ENCODE measurements around the gene PHACTR2. TPM values are rescaled to one million over a fixed set of nuclear protein-coding genes. Genes with fewer than 3 reads are reported as not detected.
A peak's percentile ranks its signal among the peaks of the same experiment; 100 is the strongest.
"Not testable (repeated sequence)": the region's sequence is repeated elsewhere in the genome, so short reads cannot be mapped to it uniquely, and the experiment has no call there.

PHACTR2 gene
- total RNA-seq (10 to 100 TPM; 31.9 to 50.3 (median 36.7) TPM), total RNA-seq (59.0 to 153 (median 82.6) reads per million in 29 experiments)
- 58.1 TPM for total RNA-seq (2013)

GRCh38 chr6:143677891-143678791, at the start of gene PHACTR2:
TSS of gene PHACTR2 (plus strand) at chr6:143677965. CDS start at chr6:143678164, 199 bp downstream.
- H3K4me1 ChIP-seq (ENCODE audit: control insufficient read depth in 1 of 2, extremely low read depth in 1 of 2, insufficient read depth in 2 of 2, low read length in 2 of 2): peaks cover 4 to 8% of the 10 kb centered on the region in 2 experiments
- 11% methylated on average over 61 of the region's 69 CpGs for WGBS (ENCODE audit: insufficient coverage)
- peak within 1 kb of the TSS in 1 of 2 donors; percentile 52 for H3K27ac Mint-ChIP-seq
- ChIA-PET CTCF (no interaction called here), POLR2A (no interaction called here)
- peaks cover 0 to 5% of the 10 kb centered on the region in 2 experiments for H3K27me3 ChIP-seq (replicated peaks in 1 of 2; ENCODE audit: control insufficient read depth in 2 of 2, extremely low read depth in 1 of 2, insufficient read depth in 2 of 2, low read length in 1 of 2)
- peaks cover 0 to 5% of the 10 kb centered on the region in 2 donors for H3K27me3 Mint-ChIP-seq
- peak within 1 kb of the TSS; percentile 48 to 96 for H3K4me3 ChIP-seq (ENCODE audit: control insufficient read depth in 1 of 2, extremely low read depth in 1 of 2, low read length in 1 of 2)
- peaks cover 4 to 19% (median 6%) of the 10 kb centered on the region in 3 donors for H3K9me3 Mint-ChIP-seq
- no peaks in the 10 kb centered on the region for H3K36me3 ChIP-seq (ENCODE audit: control insufficient read depth in 2 of 2, extremely low read depth in 1 of 2, insufficient read depth in 1 of 2, low read length in 1 of 2)
- H3K4me3 Mint-ChIP-seq: peak within 1 kb of the TSS; percentile 78 to 85 (median 79)
- peaks cover 21 to 43% (median 31%) of the 10 kb centered on the region in 3 donors for H3K4me1 Mint-ChIP-seq
- H3K9me3 ChIP-seq: no peaks in the 10 kb centered on the region
- ATAC-seq (replicated peaks in 1 of 4) (peak; percentile 78 to 92 (median 84)), DNase-seq (peak in 33 of 35 experiments; percentile 15 to 68 (median 52))
- no peak within 1 kb of the TSS for H3K27ac ChIP-seq (ENCODE audit: low read length)
- peaks cover 20% of the 10 kb centered on the region for H3K36me3 Mint-ChIP-seq

- Histone ChIP-seq H3K9me3 (no peaks in the 10 kb centered on the region), H3K4me3 (ENCODE audit: control insufficient read depth in 1 of 2, extremely low read depth in 1 of 2, low read length in 1 of 2) (no peak overlapping the region), H3K36me3 (ENCODE audit: control insufficient read depth in 2 of 2, extremely low read depth in 1 of 2, insufficient read depth in 1 of 2, low read length in 1 of 2) (no peaks in the 10 kb centered on the region), H3K27ac (ENCODE audit: low read length) (no peak overlapping the region), H3K27me3 (replicated peaks in 1 of 2; ENCODE audit: control insufficient read depth in 2 of 2, extremely low read depth in 1 of 2, insufficient read depth in 2 of 2, low read length in 1 of 2) (no peaks in the 10 kb centered on the region), H3K4me1 (ENCODE audit: control insufficient read depth in 1 of 2, extremely low read depth in 1 of 2, insufficient read depth in 2 of 2, low read length in 2 of 2) (peaks cover 2 to 3% of the 10 kb centered on the region in 2 experiments)
- ChIA-PET POLR2A (no interaction called here), CTCF (no interaction called here)
- Mint-ChIP-seq H3K36me3 (peaks cover 8% of the 10 kb centered on the region), H3K9me3 (no peaks in the 10 kb centered on the region), H3K27ac (no peak overlapping the region), H3K4me3 (no peak overlapping the region), H3K27me3 (no peaks in the 10 kb centered on the region), H3K4me1 (peaks cover 19 to 45% (median 34%) of the 10 kb centered on the region in 3 donors)
- DNase-seq (no peak), ATAC-seq (replicated peaks in 1 of 4) (no peak)
- 81% methylated on average over 9 of the region's 12 CpGs for WGBS (ENCODE audit: insufficient coverage)
Measured at GRCh38 chr6:143629104-143630080, 48.4 kb upstream of the PHACTR2 start.

- H3K36me3 Mint-ChIP-seq; H3K27me3 ChIP-seq (replicated peaks in 1 of 2; ENCODE audit: control insufficient read depth in 2 of 2, extremely low read depth in 1 of 2, insufficient read depth in 2 of 2, low read length in 1 of 2); H3K4me1 ChIP-seq (ENCODE audit: control insufficient read depth in 1 of 2, extremely low read depth in 1 of 2, insufficient read depth in 2 of 2, low read length in 2 of 2); H3K9me3 ChIP-seq; H3K27ac ChIP-seq (ENCODE audit: low read length); CTCF ChIA-PET; H3K9me3 Mint-ChIP-seq; H3K36me3 ChIP-seq (ENCODE audit: control insufficient read depth in 2 of 2, extremely low read depth in 1 of 2, insufficient read depth in 1 of 2, low read length in 1 of 2); POLR2A ChIA-PET; H3K4me3 Mint-ChIP-seq; H3K27me3 Mint-ChIP-seq; DNase-seq; H3K4me3 ChIP-seq (ENCODE audit: control insufficient read depth in 1 of 2, extremely low read depth in 1 of 2, low read length in 1 of 2); ATAC-seq (replicated peaks in 1 of 4); H3K27ac Mint-ChIP-seq: not testable (repeated sequence)
- no CpG with 5 or more reads among the region's 4 CpGs for WGBS (ENCODE audit: insufficient coverage)
- H3K4me1 Mint-ChIP-seq: peaks cover 8 to 35% (median 27%) of the 10 kb centered on the region in 3 donors
Measured at GRCh38 chr6:143631196-143631595, 46.6 kb upstream of the PHACTR2 start.

GRCh38 chr6:143632894-143633293, 44.9 kb upstream of the PHACTR2 start:
- H3K27me3 ChIP-seq (replicated peaks in 1 of 2; ENCODE audit: control insufficient read depth in 2 of 2, extremely low read depth in 1 of 2, insufficient read depth in 2 of 2, low read length in 1 of 2): no peaks in the 10 kb centered on the region
- no peak overlapping the region for H3K4me3 ChIP-seq (ENCODE audit: control insufficient read depth in 1 of 2, extremely low read depth in 1 of 2, low read length in 1 of 2)
- Mint-ChIP-seq H3K27me3 (no peaks in the 10 kb centered on the region), H3K36me3 (peaks cover 8% of the 10 kb centered on the region), H3K4me1 (peaks cover 8 to 33% (median 26%) of the 10 kb centered on the region in 3 donors), H3K27ac (no peak overlapping the region), H3K9me3 (no peaks in the 10 kb centered on the region), H3K4me3 (no peak overlapping the region)
- no peak overlapping the region for H3K27ac ChIP-seq (ENCODE audit: low read length)
- no peaks in the 10 kb centered on the region for H3K4me1 ChIP-seq (ENCODE audit: control insufficient read depth in 1 of 2, extremely low read depth in 1 of 2, insufficient read depth in 2 of 2, low read length in 2 of 2)
- no peak for ATAC-seq (replicated peaks in 1 of 4)
- no peaks in the 10 kb centered on the region for H3K9me3 ChIP-seq
- DNase-seq: no peak
- ChIA-PET POLR2A (no interaction called here), CTCF (no interaction called here)
- WGBS (ENCODE audit: insufficient coverage): 80% methylated on average over 1 of the region's 4 CpGs
- no peaks in the 10 kb centered on the region for H3K36me3 ChIP-seq (ENCODE audit: control insufficient read depth in 2 of 2, extremely low read depth in 1 of 2, insufficient read depth in 1 of 2, low read length in 1 of 2)

GRCh38 chr6:143634486-143634885, 43.3 kb upstream of the PHACTR2 start:
- no peaks in the 10 kb centered on the region for H3K9me3 Mint-ChIP-seq

GRCh38 chr6:143637691-143638090, 40.1 kb upstream of the PHACTR2 start:
- H3K27ac Mint-ChIP-seq: no peak overlapping the region
- ChIA-PET POLR2A (no interaction called here), CTCF (no interaction called here)
- Histone ChIP-seq H3K9me3 (no peaks in the 10 kb centered on the region), H3K27me3 (replicated peaks in 1 of 2; ENCODE audit: control insufficient read depth in 2 of 2, extremely low read depth in 1 of 2, insufficient read depth in 2 of 2, low read length in 1 of 2) (no peaks in the 10 kb centered on the region), H3K27ac (ENCODE audit: low read length) (no peak overlapping the region), H3K4me1 (ENCODE audit: control insufficient read depth in 1 of 2, extremely low read depth in 1 of 2, insufficient read depth in 2 of 2, low read length in 2 of 2) (no peaks in the 10 kb centered on the region), H3K4me3 (ENCODE audit: control insufficient read depth in 1 of 2, extremely low read depth in 1 of 2, low read length in 1 of 2) (no peak overlapping the region), H3K36me3 (ENCODE audit: control insufficient read depth in 2 of 2, extremely low read depth in 1 of 2, insufficient read depth in 1 of 2, low read length in 1 of 2) (no peaks in the 10 kb centered on the region)
- H3K9me3 Mint-ChIP-seq: no peaks in the 10 kb centered on the region
- peaks cover 12% of the 10 kb centered on the region for H3K36me3 Mint-ChIP-seq
- H3K27me3 Mint-ChIP-seq: no peaks in the 10 kb centered on the region
- no peak overlapping the region for H3K4me3 Mint-ChIP-seq
- peaks cover 8 to 28% (median 25%) of the 10 kb centered on the region in 3 donors for H3K4me1 Mint-ChIP-seq
- no CpG with 5 or more reads among the region's 3 CpGs for WGBS (ENCODE audit: insufficient coverage)
- DNase-seq (no peak), ATAC-seq (replicated peaks in 1 of 4) (no peak)

More at GRCh38 chr6:143634486-143634885, 43.3 kb upstream of the PHACTR2 start:
- Histone ChIP-seq H3K9me3 (no peaks in the 10 kb centered on the region), H3K27me3 (replicated peaks in 1 of 2; ENCODE audit: control insufficient read depth in 2 of 2, extremely low read depth in 1 of 2, insufficient read depth in 2 of 2, low read length in 1 of 2) (no peaks in the 10 kb centered on the region), H3K27ac (ENCODE audit: low read length) (no peak overlapping the region), H3K4me3 (ENCODE audit: control insufficient read depth in 1 of 2, extremely low read depth in 1 of 2, low read length in 1 of 2) (no peak overlapping the region), H3K36me3 (ENCODE audit: control insufficient read depth in 2 of 2, extremely low read depth in 1 of 2, insufficient read depth in 1 of 2, low read length in 1 of 2) (no peaks in the 10 kb centered on the region), H3K4me1 (ENCODE audit: control insufficient read depth in 1 of 2, extremely low read depth in 1 of 2, insufficient read depth in 2 of 2, low read length in 2 of 2) (no peaks in the 10 kb centered on the region)
- DNase-seq (peak in 1 of 35 experiments; percentile 6), ATAC-seq (replicated peaks in 1 of 4) (no peak)
- ChIA-PET CTCF (interaction anchor here in 1 of 2 donors (0.7 kb wide), 1 partner anchor 23 kb away, joined by 3 read pairs; no protein-coding TSS in a partner anchor), POLR2A (no interaction called here)
- H3K36me3 Mint-ChIP-seq: peaks cover 6% of the 10 kb centered on the region
- no peak overlapping the region for H3K4me3 Mint-ChIP-seq
- H3K27ac Mint-ChIP-seq: no peak overlapping the region
- WGBS (ENCODE audit: insufficient coverage): no CpG with 5 or more reads among the region's 2 CpGs
- H3K27me3 Mint-ChIP-seq: no peaks in the 10 kb centered on the region
- H3K4me1 Mint-ChIP-seq: peaks cover 8 to 27% (median 26%) of the 10 kb centered on the region in 3 donors

Data from T-cell (primary cell).